ENCODE results near the gene DAG1. TPM values are rescaled to one million over a fixed set of nuclear protein-coding genes. Genes with fewer than 3 reads are reported as not detected.

Gene DAG1
- total RNA-seq, 1 experiment from 2014 or later = 177 TPM

DNA sequence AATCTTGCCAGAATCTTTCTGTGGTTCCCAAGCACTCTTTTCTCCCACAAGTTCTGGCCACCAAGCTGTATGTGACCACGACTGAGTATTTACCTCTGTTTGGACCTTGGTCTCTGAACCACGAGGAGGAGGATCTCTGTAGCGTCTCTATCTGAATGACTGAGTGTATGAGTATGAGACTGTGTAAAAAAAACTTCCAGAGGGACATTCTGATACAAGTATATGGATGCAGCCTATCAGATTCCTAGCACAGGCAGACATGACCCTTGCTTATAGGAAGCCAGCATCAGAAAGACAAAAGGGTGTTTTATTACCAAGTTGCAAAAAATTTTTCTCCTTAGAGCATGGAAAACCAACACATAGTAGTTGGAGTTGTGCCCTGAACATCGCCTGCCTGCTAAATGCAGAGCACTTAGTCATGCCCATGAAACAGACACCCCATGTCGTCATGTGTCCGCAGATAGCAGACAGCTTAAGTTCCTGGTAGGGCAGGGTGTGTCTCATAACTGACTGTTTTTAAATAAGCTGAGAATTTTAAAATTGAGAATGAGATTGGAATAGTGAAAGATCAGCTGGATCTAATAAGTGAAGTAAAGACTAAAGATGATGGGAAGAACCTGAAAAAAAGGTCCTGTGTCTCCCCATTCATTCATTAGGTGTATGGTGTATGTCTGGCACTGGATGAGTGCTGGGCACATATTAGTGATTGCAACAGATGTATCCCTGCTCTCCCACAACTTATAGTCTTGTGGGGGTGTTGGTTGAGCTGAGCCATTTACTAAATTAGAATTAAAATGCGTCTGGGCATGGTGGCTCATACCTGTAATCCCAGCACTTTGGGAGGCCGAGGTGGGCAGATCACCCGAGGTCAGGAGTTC, 30.9 kb downstream of the DAG1 start:
- Histone ChIP-seq H3K9me3 (no peaks in the 10 kb centered on the region), H3K36me3 (ENCODE audit: control insufficient read depth, insufficient read depth, low read length) (no peaks in the 10 kb centered on the region), H3K4me3 (ENCODE audit: low read depth, low read length) (no peak overlapping the region), H3K4me1 (peaks cover 22% of the 10 kb centered on the region), H3K27me3 (replicated peaks; ENCODE audit: control insufficient read depth, insufficient read depth, low read length) (no peaks in the 10 kb centered on the region)
- TF ChIP-seq, protein P1, sequence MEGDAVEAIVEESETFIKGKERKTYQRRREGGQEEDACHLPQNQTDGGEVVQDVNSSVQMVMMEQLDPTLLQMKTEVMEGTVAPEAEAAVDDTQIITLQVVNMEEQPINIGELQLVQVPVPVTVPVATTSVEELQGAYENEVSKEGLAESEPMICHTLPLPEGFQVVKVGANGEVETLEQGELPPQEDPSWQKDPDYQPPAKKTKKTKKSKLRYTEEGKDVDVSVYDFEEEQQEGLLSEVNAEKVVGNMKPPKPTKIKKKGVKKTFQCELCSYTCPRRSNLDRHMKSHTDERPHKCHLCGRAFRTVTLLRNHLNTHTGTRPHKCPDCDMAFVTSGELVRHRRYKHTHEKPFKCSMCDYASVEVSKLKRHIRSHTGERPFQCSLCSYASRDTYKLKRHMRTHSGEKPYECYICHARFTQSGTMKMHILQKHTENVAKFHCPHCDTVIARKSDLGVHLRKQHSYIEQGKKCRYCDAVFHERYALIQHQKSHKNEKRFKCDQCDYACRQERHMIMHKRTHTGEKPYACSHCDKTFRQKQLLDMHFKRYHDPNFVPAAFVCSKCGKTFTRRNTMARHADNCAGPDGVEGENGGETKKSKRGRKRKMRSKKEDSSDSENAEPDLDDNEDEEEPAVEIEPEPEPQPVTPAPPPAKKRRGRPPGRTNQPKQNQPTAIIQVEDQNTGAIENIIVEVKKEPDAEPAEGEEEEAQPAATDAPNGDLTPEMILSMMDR (IDR thresholded peaks at IDR 0.05; ENCODE audit: insufficient read depth in 1 of 2, low read depth in 1 of 2, low read length in 1 of 2, severe bottlenecking in 1 of 2, unreplicated experiment in 1 of 2) = no peak
- Mint-ChIP-seq H3K9me3 (ENCODE audit: unreplicated experiment) (no peaks in the 10 kb centered on the region), H3K27me3 (ENCODE audit: insufficient read depth, unreplicated experiment) (no peaks in the 10 kb centered on the region), H3K27ac (ENCODE audit: unreplicated experiment) (peak overlapping the region; percentile 42), H3K4me1 (ENCODE audit: low read depth, unreplicated experiment) (peaks cover 25% of the 10 kb centered on the region), H3K36me3 (ENCODE audit: insufficient read depth, unreplicated experiment) (peaks cover 42% of the 10 kb centered on the region), H3K4me3 (ENCODE audit: unreplicated experiment) (peak overlapping the region; percentile 11)
- intact Hi-C loops (cut with micrococcal nuclease; ENCODE audit: unreplicated experiment) = loop anchor here (2.0 kb wide), 1 partner anchor 46 kb away; no protein-coding TSS in a partner anchor
- CTCF ChIA-PET = interaction anchor here (0.7 to 1.3 kb wide), 4 partner anchors 38 to 79 kb away, joined by 3 to 6 read pairs (median 4); partner anchors contain the start of gene AMT
- peak in 1 of 2 experiments; percentile 44 for DNase-seq
- no TSS peak for BruUV-seq (replicated peaks)
- POLR2A ChIA-PET = interaction anchor here (0.7 to 0.8 kb wide), 2 partner anchors 13 to 31 kb away, joined by 4 to 5 read pairs; partner anchors contain the start of gene DAG1

DNA sequence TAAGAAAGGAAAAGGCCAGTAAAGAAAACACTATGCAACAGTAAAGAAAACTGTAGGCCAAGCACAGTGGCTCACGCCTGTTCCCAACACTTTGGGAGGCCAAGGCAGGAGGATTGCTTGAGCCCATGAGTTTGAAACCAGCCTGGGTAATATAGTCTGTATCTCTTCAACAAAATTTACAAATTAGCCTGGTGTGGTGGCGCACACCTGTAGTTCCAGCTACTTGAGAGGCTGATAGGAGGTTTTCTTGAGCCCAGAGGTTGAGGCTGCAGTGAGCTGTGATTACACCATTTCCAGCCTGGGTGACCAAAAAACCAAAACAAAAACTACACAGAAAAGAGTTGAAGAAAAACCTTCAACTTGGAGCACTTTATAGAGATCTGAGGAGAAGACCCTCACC, 31.8 kb downstream of the DAG1 start:
- POLR2A ChIA-PET = no interaction called here
- Mint-ChIP-seq H3K27ac (ENCODE audit: unreplicated experiment) (no peak overlapping the region), H3K36me3 (ENCODE audit: insufficient read depth, unreplicated experiment) (peaks cover 41% of the 10 kb centered on the region), H3K27me3 (ENCODE audit: insufficient read depth, unreplicated experiment) (no peaks in the 10 kb centered on the region), H3K9me3 (ENCODE audit: unreplicated experiment) (no peaks in the 10 kb centered on the region), H3K4me3 (ENCODE audit: unreplicated experiment) (no peak overlapping the region), H3K4me1 (ENCODE audit: low read depth, unreplicated experiment) (peaks cover 25% of the 10 kb centered on the region)
- CTCF ChIA-PET = interaction anchor here (0.7 kb wide), 1 partner anchor 80 kb away, joined by 5 read pairs; the partner anchor contains the start of gene AMT
- peaks cover 22% of the 10 kb centered on the region for H3K4me1 ChIP-seq
- no peak overlapping the region for H3K4me3 ChIP-seq (ENCODE audit: low read depth, low read length)
- DNase-seq = no peak
- no TSS peak for BruUV-seq (replicated peaks)
- TF ChIP-seq, protein P1 (IDR thresholded peaks at IDR 0.05; ENCODE audit: insufficient read depth in 1 of 2, low read depth in 1 of 2, low read length in 1 of 2, severe bottlenecking in 1 of 2, unreplicated experiment in 1 of 2) = no peak
- no peaks in the 10 kb centered on the region for H3K27me3 ChIP-seq (replicated peaks; ENCODE audit: control insufficient read depth, insufficient read depth, low read length)
- intact Hi-C loops (cut with micrococcal nuclease; ENCODE audit: unreplicated experiment) = loop anchor here (2.0 kb wide), 1 partner anchor 47 kb away; no protein-coding TSS in a partner anchor
- no peaks in the 10 kb centered on the region for H3K36me3 ChIP-seq (ENCODE audit: control insufficient read depth, insufficient read depth, low read length)
- H3K9me3 ChIP-seq = no peaks in the 10 kb centered on the region

DNA sequence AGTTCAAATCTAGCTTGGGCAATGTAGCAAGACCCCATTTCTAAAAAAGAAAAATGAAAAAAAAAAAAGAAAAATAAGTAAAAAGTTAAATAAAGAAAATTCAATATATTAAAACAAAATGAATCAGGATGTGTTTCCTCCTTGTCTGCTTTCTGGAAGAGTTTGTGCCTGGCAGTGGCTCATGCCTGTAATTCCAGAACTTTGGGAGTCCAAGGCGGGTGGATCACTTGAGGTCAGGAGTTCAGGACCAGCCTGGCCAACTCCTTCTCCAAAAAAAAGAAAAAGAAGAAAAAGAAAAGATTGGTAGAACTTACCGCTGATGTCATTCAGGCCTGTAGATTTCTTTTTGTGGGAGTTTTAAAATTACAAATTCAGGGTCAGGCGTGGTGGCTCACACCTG, 36.8 kb downstream of the DAG1 start:
- H3K4me3 Mint-ChIP-seq (ENCODE audit: unreplicated experiment) = no peak overlapping the region
- H3K4me1 ChIP-seq = peaks cover 5% of the 10 kb centered on the region
- H3K27ac Mint-ChIP-seq (ENCODE audit: unreplicated experiment) = no peak overlapping the region
- H3K27me3 Mint-ChIP-seq (ENCODE audit: insufficient read depth, unreplicated experiment) = no peaks in the 10 kb centered on the region
- peaks cover 6% of the 10 kb centered on the region for H3K4me1 Mint-ChIP-seq (ENCODE audit: low read depth, unreplicated experiment)
- H3K4me3 ChIP-seq (ENCODE audit: low read depth, low read length) = no peak overlapping the region
- ChIA-PET POLR2A (no interaction called here), CTCF (no interaction called here)
- no TSS peak for BruUV-seq (replicated peaks)
- intact Hi-C loops (cut with micrococcal nuclease; ENCODE audit: unreplicated experiment) = no loop called here
- TF ChIP-seq, protein P1 (IDR thresholded peaks at IDR 0.05; ENCODE audit: insufficient read depth in 1 of 2, low read depth in 1 of 2, low read length in 1 of 2, severe bottlenecking in 1 of 2, unreplicated experiment in 1 of 2) = no peak
- no peaks in the 10 kb centered on the region for H3K27me3 ChIP-seq (replicated peaks; ENCODE audit: control insufficient read depth, insufficient read depth, low read length)
- H3K36me3 ChIP-seq (ENCODE audit: control insufficient read depth, insufficient read depth, low read length) = peaks cover 3% of the 10 kb centered on the region
- peaks cover 47% of the 10 kb centered on the region for H3K36me3 Mint-ChIP-seq (ENCODE audit: insufficient read depth, unreplicated experiment)
- no peaks in the 10 kb centered on the region for H3K9me3 ChIP-seq
- no peak for DNase-seq
- H3K9me3 Mint-ChIP-seq (ENCODE audit: unreplicated experiment) = no peaks in the 10 kb centered on the region
